HCT116 (cell line): ENCODE data around the gene AQP1. TPM values are rescaled to one million over a fixed set of nuclear protein-coding genes. Genes with fewer than 3 reads are reported as not detected.

ENCODE experiments used
- ATAC-seq: fragments of 200-7000 bp; cut with Tn5 transposase; 2 replicates; pipeline ENCODE4 v1.9.1; 2020; ENCODE audit warnings: mild to moderate bottlenecking, moderate library complexity
- BruUV-seq: library from RNA; stranded (reverse); fragments of 400-500 nt; replicated peaks from 2 replicates; lab custom pipeline; 2021; lab: Mats Ljungman, UMichigan
- CTCF ChIA-PET: fragments of 300-600 bp; sonication (Branson Sonifier 250); formaldehyde crosslinking; loops from one replicate; lab custom pipeline; 2021; ENCODE audit warnings: antibody characterized with exemption; lab: Charles Lee
- POLR2A ChIA-PET: fragments of 300-600, 350-600 bp; sonication (Branson Sonifier 250); formaldehyde crosslinking; loops from one replicate; lab custom pipeline; 2021; ENCODE audit warnings: antibody characterized with exemption; lab: Charles Lee
- RAD21 ChIA-PET, 2 experiments: fragments of 300-600 bp; sonication (Branson Sonifier 250); formaldehyde crosslinking; loops; one replicate each; lab custom pipeline; 2023; ENCODE audit warnings: low total read pairs in 2 of 2; ENCODE audit not compliant: uncharacterized antibody in 2 of 2, unreplicated experiment in 2 of 2, low non-redundant PET in 1 of 2; lab: Charles Lee
- DNase-seq: peaks from one replicate; pipeline ENCODE4 v3.0.0-alpha.2; 2010; ENCODE audit warnings: low read depth, low spot score
- H2AFZ ChIP-seq: fragments of 200-600 bp; shearing (Covaris generic), sonication (generic); 2 replicates; pipeline ENCODE4 v1.6.1; 2017; ENCODE audit warnings: low read depth, mixed run types, mixed read lengths, antibody characterized with exemption, low read length; ENCODE audit not compliant: poor library complexity, severe bottlenecking
- H3K27ac ChIP-seq: 2 replicates; pipeline ENCODE4 v1.5.1; 2012; ENCODE audit warnings: low read depth, low read length
- H3K27me3 ChIP-seq: fragments of 200-600 bp; sonication (generic); 2 replicates; pipeline ENCODE4 v1.6.1; 2016; ENCODE audit warnings: mixed run types, low read length, mixed read lengths; ENCODE audit not compliant: insufficient read depth
- H3K36me3 ChIP-seq, 2 experiments: fragments of 200-500 bp in 1 of 2; fragments of 200-600 bp in 1 of 2; sonication (Bioruptor generic) in 1 of 2; sonication (generic) in 1 of 2; 2 replicates each; pipeline versions ENCODE4 v1.5.1 to v1.6.1; 2014 to 2016; ENCODE audit warnings: low read length in 2 of 2, inconsistent platforms in 1 of 2, mixed read lengths in 1 of 2, mixed run types in 1 of 2; ENCODE audit not compliant: insufficient read depth in 2 of 2, control insufficient read depth in 1 of 2
- H3K4me1 ChIP-seq, 2 experiments: fragments of 200-600 bp in 1 of 2; sonication (generic) in 1 of 2; 2 replicates each; pipeline versions ENCODE4 v1.5.1 to v1.6.1; 2012 to 2017; ENCODE audit warnings: low read length in 2 of 2, inconsistent platforms in 1 of 2, mild to moderate bottlenecking in 1 of 2, mixed read lengths in 1 of 2, mixed run types in 1 of 2, moderate library complexity in 1 of 2; ENCODE audit not compliant: insufficient read depth in 2 of 2, control insufficient read depth in 1 of 2
- H3K4me2 ChIP-seq: fragments of 200-600 bp; sonication (generic); 2 replicates; pipeline ENCODE4 v1.6.1; 2017; ENCODE audit warnings: mixed run types, low read length, mixed read lengths
- H3K4me3 ChIP-seq, 2 experiments: fragments of 200-600 bp in 1 of 2; sonication (generic) in 1 of 2; replicated peaks in 1 of 2; 2 replicates each; pipeline ENCODE4 v1.5.1; 2011 to 2016; ENCODE audit warnings: low read length in 2 of 2, control low read depth in 1 of 2, low read depth in 1 of 2, mild to moderate bottlenecking in 1 of 2, mixed read lengths in 1 of 2, mixed run types in 1 of 2
- H3K79me2 ChIP-seq: fragments of 200-600 bp; sonication (generic); 2 replicates; pipeline ENCODE4 v1.6.1; 2017; ENCODE audit warnings: mild to moderate bottlenecking, mixed run types, low read length, moderate library complexity, mixed read lengths; ENCODE audit not compliant: insufficient read depth
- H3K9ac ChIP-seq: fragments of 200-600 bp; sonication (generic); 2 replicates; pipeline ENCODE4 v1.6.1; 2016; ENCODE audit warnings: low read length, mixed read lengths
- H3K9me2 ChIP-seq: fragments of 200-600 bp; sonication (generic), shearing (Covaris generic); 2 replicates; pipeline ENCODE4 v1.6.1; 2017; ENCODE audit warnings: mixed run types, mild to moderate bottlenecking, moderate library complexity; ENCODE audit not compliant: insufficient read depth
- H3K9me3 ChIP-seq, 2 experiments: fragments of 200-500 bp in 1 of 2; fragments of 200-600 bp in 1 of 2; sonication (Bioruptor generic) in 1 of 2; sonication (generic) in 1 of 2; 2 replicates each; pipeline ENCODE4 v1.6.1; 2014 to 2017; ENCODE audit warnings: low read length in 2 of 2, mixed read lengths in 2 of 2, inconsistent platforms in 1 of 2, low read depth in 1 of 2, mild to moderate bottlenecking in 1 of 2, mixed run types in 1 of 2, moderate library complexity in 1 of 2; ENCODE audit not compliant: control insufficient read depth in 1 of 2, insufficient read depth in 1 of 2
- H4K20me1 ChIP-seq: fragments of 200-600 bp; sonication (generic), shearing (Covaris generic); 2 replicates; pipeline ENCODE4 v1.6.1; 2017; ENCODE audit warnings: mixed run types, mild to moderate bottlenecking, moderate library complexity; ENCODE audit not compliant: insufficient read depth
- ATF3 ChIP-seq: IDR thresholded peaks from 2 replicates; pipeline ENCODE4 v1.6.1; 2012
- CBX3 ChIP-seq: IDR thresholded peaks from 2 replicates; pipeline ENCODE4 v1.6.1; 2012; ENCODE audit warnings: low read depth
- CEBPB ChIP-seq: IDR thresholded peaks from 2 replicates; pipeline ENCODE4 v1.6.1; 2012; ENCODE audit warnings: low read depth
- ELF1 ChIP-seq: IDR thresholded peaks from 2 replicates; pipeline ENCODE4 v1.6.1; 2012; ENCODE audit warnings: low read depth, borderline replicate concordance
- EZH2phosphoT487 ChIP-seq: fragments of 200-600 bp; IDR thresholded peaks from 2 replicates; pipeline ENCODE4 v1.6.1; 2018; ENCODE audit warnings: antibody characterized with exemption, borderline replicate concordance
- POLR2A ChIP-seq: IDR thresholded peaks from 2 replicates; pipeline ENCODE4 v1.7.0; 2011; ENCODE audit warnings: borderline replicate concordance; ENCODE audit not compliant: insufficient read depth, insufficient read length; ENCODE audit errors: extremely low read depth
- POLR2AphosphoS5 ChIP-seq: IDR thresholded peaks from 2 replicates; pipeline ENCODE4 v1.6.1; 2011; ENCODE audit warnings: mild to moderate bottlenecking, low read depth, low read length, moderate library complexity
- RAD21 ChIP-seq: IDR thresholded peaks from 2 replicates; pipeline ENCODE4 v1.6.1; 2012; ENCODE audit warnings: low read depth, mild to moderate bottlenecking
- SIN3A ChIP-seq: IDR thresholded peaks from 2 replicates; pipeline ENCODE4 v1.6.1; 2012; ENCODE audit warnings: low read depth
- SP1 ChIP-seq: IDR thresholded peaks from 2 replicates; pipeline ENCODE4 v1.6.1; 2012; ENCODE audit warnings: low read depth
- SRF ChIP-seq: IDR thresholded peaks from 2 replicates; pipeline ENCODE4 v1.6.1; 2012; ENCODE audit warnings: low read depth
- TCF7L2 ChIP-seq: IDR thresholded peaks from 2 replicates; pipeline ENCODE4 v1.7.0; 2011; ENCODE audit warnings: borderline replicate concordance, inconsistent platforms; ENCODE audit not compliant: insufficient read depth, insufficient read length; ENCODE audit errors: extremely low read depth
- YY1 ChIP-seq: IDR thresholded peaks from 2 replicates; pipeline ENCODE4 v1.6.1; 2011; ENCODE audit warnings: low read length, low read depth, moderate library complexity, mild to moderate bottlenecking; ENCODE audit not compliant: insufficient replicate concordance; ENCODE audit errors: extremely low read depth
- ZFX ChIP-seq: fragments of 450-650 bp; IDR thresholded peaks from 2 replicates; pipeline ENCODE4 v1.6.1; 2017
- ZNF274 ChIP-seq: fragments of 200-500 bp; sonication (Bioruptor generic); IDR thresholded peaks from 2 replicates; pipeline ENCODE4 v1.6.1; 2014; ENCODE audit warnings: mild to moderate bottlenecking, low read depth, low read length, inconsistent platforms
- intact Hi-C: fragments of 100-400 bp; cut with micrococcal nuclease; formaldehyde crosslinking; loops from 2 replicates; pipeline ENCODE4 v1.10.0; 2022
- total RNA-seq: library from RNA; stranded (reverse); gene quantifications from one replicate; pipeline ENCODE4 v1.2.1, GENCODE V29; 2021; ENCODE audit not compliant: unreplicated experiment
- TF ChIP-seq, protein P1 (sequence below): IDR thresholded peaks from 2 replicates; pipeline ENCODE4 v1.6.1; 2012; ENCODE audit warnings: low read depth
- TF ChIP-seq, protein P2 (sequence below): IDR thresholded peaks from 2 replicates; pipeline ENCODE4 v1.6.1; 2012
- TF ChIP-seq, protein P3 (sequence below), 3 experiments: fragments of 200-600 bp in 1 of 3; sonication (generic) in 1 of 3; IDR thresholded peaks in 2 of 3; conservative IDR thresholded peaks in 1 of 3; 2 replicates each; pipeline ENCODE4 v1.5.1; 2012 to 2017; ENCODE audit warnings: low read depth in 2 of 3, low read length in 2 of 3, antibody characterized with exemption in 1 of 3, borderline replicate concordance in 1 of 3, control low read depth in 1 of 3, mild to moderate bottlenecking in 1 of 3, mixed read lengths in 1 of 3, mixed run types in 1 of 3, moderate library complexity in 1 of 3; ENCODE audit not compliant: insufficient read depth in 1 of 3

The AQP1 gene
- total RNA-seq, 1 experiment from 2014 or later, result 2.0 TPM

- H3K4me1 ChIP-seq, result peaks cover 6 to 11% of the 10 kb centered on the region in 2 experiments
- H3K9ac ChIP-seq, result no peak overlapping the region
- ChIA-PET CTCF (no interaction called here), POLR2A (no interaction called here), RAD21 (no interaction called here)
- DNase-seq (no peak), ATAC-seq (no peak)
- no peaks in the 10 kb centered on the region for H3K27me3 ChIP-seq
- H4K20me1 ChIP-seq, result no peaks in the 10 kb centered on the region
- TF ChIP-seq RAD21 (no peak), ZNF274 (no peak), EZH2phosphoT487 (no peak), TCF7L2 (no peak), CBX3 (no peak), POLR2AphosphoS5 (no peak), POLR2A (no peak), ZFX (no peak), CEBPB (no peak), YY1 (no peak), SRF (no peak), ATF3 (no peak), SIN3A (no peak), ELF1 (no peak), SP1 (no peak)
- TF ChIP-seq, protein P1, sequence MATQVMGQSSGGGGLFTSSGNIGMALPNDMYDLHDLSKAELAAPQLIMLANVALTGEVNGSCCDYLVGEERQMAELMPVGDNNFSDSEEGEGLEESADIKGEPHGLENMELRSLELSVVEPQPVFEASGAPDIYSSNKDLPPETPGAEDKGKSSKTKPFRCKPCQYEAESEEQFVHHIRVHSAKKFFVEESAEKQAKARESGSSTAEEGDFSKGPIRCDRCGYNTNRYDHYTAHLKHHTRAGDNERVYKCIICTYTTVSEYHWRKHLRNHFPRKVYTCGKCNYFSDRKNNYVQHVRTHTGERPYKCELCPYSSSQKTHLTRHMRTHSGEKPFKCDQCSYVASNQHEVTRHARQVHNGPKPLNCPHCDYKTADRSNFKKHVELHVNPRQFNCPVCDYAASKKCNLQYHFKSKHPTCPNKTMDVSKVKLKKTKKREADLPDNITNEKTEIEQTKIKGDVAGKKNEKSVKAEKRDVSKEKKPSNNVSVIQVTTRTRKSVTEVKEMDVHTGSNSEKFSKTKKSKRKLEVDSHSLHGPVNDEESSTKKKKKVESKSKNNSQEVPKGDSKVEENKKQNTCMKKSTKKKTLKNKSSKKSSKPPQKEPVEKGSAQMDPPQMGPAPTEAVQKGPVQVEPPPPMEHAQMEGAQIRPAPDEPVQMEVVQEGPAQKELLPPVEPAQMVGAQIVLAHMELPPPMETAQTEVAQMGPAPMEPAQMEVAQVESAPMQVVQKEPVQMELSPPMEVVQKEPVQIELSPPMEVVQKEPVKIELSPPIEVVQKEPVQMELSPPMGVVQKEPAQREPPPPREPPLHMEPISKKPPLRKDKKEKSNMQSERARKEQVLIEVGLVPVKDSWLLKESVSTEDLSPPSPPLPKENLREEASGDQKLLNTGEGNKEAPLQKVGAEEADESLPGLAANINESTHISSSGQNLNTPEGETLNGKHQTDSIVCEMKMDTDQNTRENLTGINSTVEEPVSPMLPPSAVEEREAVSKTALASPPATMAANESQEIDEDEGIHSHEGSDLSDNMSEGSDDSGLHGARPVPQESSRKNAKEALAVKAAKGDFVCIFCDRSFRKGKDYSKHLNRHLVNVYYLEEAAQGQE, result no peak
- TF ChIP-seq, protein P2, sequence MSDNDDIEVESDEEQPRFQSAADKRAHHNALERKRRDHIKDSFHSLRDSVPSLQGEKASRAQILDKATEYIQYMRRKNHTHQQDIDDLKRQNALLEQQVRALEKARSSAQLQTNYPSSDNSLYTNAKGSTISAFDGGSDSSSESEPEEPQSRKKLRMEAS, result no peak
- TF ChIP-seq, protein P3, sequence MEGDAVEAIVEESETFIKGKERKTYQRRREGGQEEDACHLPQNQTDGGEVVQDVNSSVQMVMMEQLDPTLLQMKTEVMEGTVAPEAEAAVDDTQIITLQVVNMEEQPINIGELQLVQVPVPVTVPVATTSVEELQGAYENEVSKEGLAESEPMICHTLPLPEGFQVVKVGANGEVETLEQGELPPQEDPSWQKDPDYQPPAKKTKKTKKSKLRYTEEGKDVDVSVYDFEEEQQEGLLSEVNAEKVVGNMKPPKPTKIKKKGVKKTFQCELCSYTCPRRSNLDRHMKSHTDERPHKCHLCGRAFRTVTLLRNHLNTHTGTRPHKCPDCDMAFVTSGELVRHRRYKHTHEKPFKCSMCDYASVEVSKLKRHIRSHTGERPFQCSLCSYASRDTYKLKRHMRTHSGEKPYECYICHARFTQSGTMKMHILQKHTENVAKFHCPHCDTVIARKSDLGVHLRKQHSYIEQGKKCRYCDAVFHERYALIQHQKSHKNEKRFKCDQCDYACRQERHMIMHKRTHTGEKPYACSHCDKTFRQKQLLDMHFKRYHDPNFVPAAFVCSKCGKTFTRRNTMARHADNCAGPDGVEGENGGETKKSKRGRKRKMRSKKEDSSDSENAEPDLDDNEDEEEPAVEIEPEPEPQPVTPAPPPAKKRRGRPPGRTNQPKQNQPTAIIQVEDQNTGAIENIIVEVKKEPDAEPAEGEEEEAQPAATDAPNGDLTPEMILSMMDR (IDR thresholded peaks at IDR 0.05 in 2 of 3, conservative IDR thresholded peaks at IDR 0.05 in 1 of 3; ENCODE audit: borderline replicate concordance in 1 of 3, insufficient read depth in 1 of 3, low read depth in 2 of 3, low read length in 2 of 3), result no peak
- H3K9me2 ChIP-seq, result no peaks in the 10 kb centered on the region
- H3K4me2 ChIP-seq, result no peak overlapping the region
- H3K4me3 ChIP-seq, result no peak overlapping the region
- no peak overlapping the region for H2AFZ ChIP-seq
- BruUV-seq, result no TSS peak
- intact Hi-C loops, result no loop called here
- H3K27ac ChIP-seq, result no peak overlapping the region
- H3K36me3 ChIP-seq, result no peaks in the 10 kb centered on the region
- no peaks in the 10 kb centered on the region; a peak in 1 of 4 replicates for H3K9me3 ChIP-seq
- no peaks in the 10 kb centered on the region for H3K79me2 ChIP-seq
These were observed 14.3 kb downstream of the AQP1 start for GRCh38 chr7:30925913-30926312.
